Suprapubic skin (tissue), 4 donors: ENCODE data around the gene FUT1. TPM values are rescaled to one million over a fixed set of nuclear protein-coding genes. Genes with fewer than 3 reads are reported as not detected.

Experiments
- DNase-seq, 2 donors: peaks; one replicate each; pipeline ENCODE4 v3.0.0-alpha.2; 2019; ENCODE audit warnings: low spot score in 2 of 2
- H3K27ac ChIP-seq: fragments of 200-600 bp; sonication (generic); one replicate; pipeline ENCODE4 v1.5.1; 2019
- H3K27me3 ChIP-seq: fragments of 200-600 bp; sonication (generic); one replicate; pipeline ENCODE4 v1.5.1; 2019
- H3K36me3 ChIP-seq: fragments of 200-600 bp; sonication (generic); one replicate; pipeline ENCODE4 v1.5.1; 2019
- H3K4me1 ChIP-seq: fragments of 200-600 bp; sonication (generic); one replicate; pipeline ENCODE4 v1.5.1; 2019
- H3K4me3 ChIP-seq: fragments of 200-600 bp; sonication (generic); one replicate; pipeline ENCODE4 v1.5.1; 2019; ENCODE audit warnings: mild to moderate bottlenecking
- H3K9me3 ChIP-seq: fragments of 200-600 bp; sonication (generic); one replicate; pipeline ENCODE4 v1.5.1; 2019
- CTCF ChIP-seq, 2 donors: fragments of 200-600 bp in 1 of 2; fragments of 450-650 bp in 1 of 2; sonication (generic) in 1 of 2; IDR thresholded peaks; one replicate each; pipeline ENCODE4 v1.5.1; 2016 to 2019; ENCODE audit warnings: antibody characterized with exemption in 2 of 2, mild to moderate bottlenecking in 1 of 2, moderate library complexity in 1 of 2
- EP300 ChIP-seq: sonication (generic); formaldehyde crosslinking; IDR thresholded peaks from one replicate; pipeline ENCODE4 v1.6.1; 2017; ENCODE audit warnings: antibody characterized with exemption
- POLR2A ChIP-seq, 2 donors: fragments of 450-650 bp; IDR thresholded peaks; one replicate each; pipeline ENCODE4 v1.6.1; 2017; ENCODE audit warnings: antibody characterized with exemption in 2 of 2, mild to moderate bottlenecking in 2 of 2, moderate library complexity in 2 of 2
- POLR2AphosphoS5 ChIP-seq, 3 donors: sonication (generic); formaldehyde crosslinking; IDR thresholded peaks; one replicate each; pipeline ENCODE4 v1.6.1; 2017; ENCODE audit warnings: antibody characterized with exemption in 3 of 3
- WGBS: methylation state at CpG from one replicate; pipeline ENCODE4 v1.1.5; 2018; 5-methylcytosine and 5-hydroxymethylcytosine counted together
- total RNA-seq, 4 donors: library from RNA; depleted of rRNA; stranded (reverse); fragments of >200 nt; gene quantifications; one replicate each; pipeline ENCODE4 v1.1.0, GENCODE V29; 2016

FUT1 gene
- total RNA-seq, 4 donors from 2014 or later = 1.2 to 3.9 (median 2.6) TPM

DNA sequence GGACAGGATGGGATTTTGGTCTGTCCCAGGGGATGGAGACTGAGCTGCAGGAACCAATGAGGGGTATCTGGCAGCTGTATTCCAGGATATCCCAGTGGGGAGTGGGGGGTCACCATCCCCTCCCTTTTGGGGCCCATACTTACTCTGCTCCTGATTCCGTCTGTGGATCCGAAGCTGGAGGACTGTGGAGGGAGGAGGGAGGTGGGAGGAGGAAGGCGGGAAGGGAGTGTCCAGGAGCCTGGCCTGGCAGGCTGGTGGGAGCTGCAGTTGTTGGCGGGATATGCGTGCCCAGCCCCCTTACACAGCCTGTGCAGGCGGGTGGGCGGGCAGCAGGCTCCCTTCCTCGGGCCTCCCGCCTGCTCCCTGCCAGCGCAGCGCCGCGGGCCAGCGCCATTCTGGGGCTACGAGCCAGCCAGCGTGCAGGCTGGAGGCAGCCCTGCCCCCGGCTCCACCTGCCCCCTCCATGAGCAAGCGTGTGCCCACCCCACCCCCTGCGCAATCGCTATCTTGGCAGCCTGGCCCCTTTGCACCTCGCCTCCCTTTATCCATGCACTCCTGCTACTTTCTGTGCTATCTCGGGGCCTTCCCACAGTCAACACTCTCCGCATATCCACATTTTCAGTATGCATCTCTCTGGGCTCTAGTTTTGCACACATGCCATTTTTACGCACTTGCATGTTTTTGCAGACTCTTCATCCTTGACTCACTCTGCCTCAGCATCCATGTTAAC lies 35.7 kb downstream of the FUT1 start:
- no peak for DNase-seq
- peak overlapping the region; percentile 4 for H3K4me3 ChIP-seq
- TF ChIP-seq EP300 (no peak), POLR2AphosphoS5 (IDR thresholded peaks at IDR 0.05) (no peak)
- peaks cover 54% of the 10 kb centered on the region for H3K4me1 ChIP-seq
- peak overlapping the region; percentile 66 for H3K27ac ChIP-seq
- WGBS = 17% methylated on average over 11 of the region's 24 CpGs
- no peaks in the 10 kb centered on the region for H3K27me3 ChIP-seq
- H3K9me3 ChIP-seq = no peaks in the 10 kb centered on the region
- no peaks in the 10 kb centered on the region for H3K36me3 ChIP-seq

DNA sequence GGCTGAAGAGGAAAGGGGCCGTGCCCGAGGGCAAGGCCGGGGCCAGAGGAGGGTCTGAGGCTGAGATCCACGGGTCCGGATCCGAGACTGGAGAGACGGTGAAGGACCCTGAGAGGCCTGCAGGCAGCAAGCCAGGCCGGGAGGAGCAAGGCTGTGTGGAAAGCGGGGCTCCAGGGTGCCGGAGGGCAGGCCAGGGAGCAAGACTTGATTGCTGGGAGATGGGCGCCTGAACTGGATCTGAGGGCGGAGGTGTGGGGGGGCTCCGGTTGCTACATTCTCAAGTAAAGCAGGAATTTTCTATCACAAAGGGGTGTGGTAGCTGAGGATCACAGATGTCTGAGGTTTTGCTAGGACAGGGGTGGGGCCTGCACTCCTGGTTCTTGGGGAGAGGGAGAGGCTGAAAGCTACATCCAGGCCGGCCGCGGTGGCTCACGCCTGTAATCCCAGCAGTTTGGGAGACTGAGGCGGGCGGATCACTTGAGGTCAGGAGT lies 36.7 kb downstream of the FUT1 start:
- H3K27me3 ChIP-seq = no peaks in the 10 kb centered on the region
- TF ChIP-seq CTCF (IDR thresholded peaks at IDR 0.05) = no peak
- no peak for TF ChIP-seq POLR2A (IDR thresholded peaks at IDR 0.05)
- TF ChIP-seq POLR2AphosphoS5 (IDR thresholded peaks at IDR 0.05) = no peak
- TF ChIP-seq EP300 = no peak
- peak overlapping the region; percentile 66 for H3K27ac ChIP-seq
- H3K9me3 ChIP-seq = no peaks in the 10 kb centered on the region
- DNase-seq = peak in 1 of 2 donors; percentile 75
- no peaks in the 10 kb centered on the region for H3K36me3 ChIP-seq
- H3K4me3 ChIP-seq = peak overlapping the region; percentile 56
- peaks cover 51% of the 10 kb centered on the region for H3K4me1 ChIP-seq
- WGBS = 39% methylated on average over 17 of the region's 19 CpGs

GRCh38 chr19:48714759-48715675 lies 37.4 kb downstream of the FUT1 start:
- H3K27me3 ChIP-seq = no peaks in the 10 kb centered on the region
- H3K4me3 ChIP-seq = peak overlapping the region; percentile 56
- DNase-seq = peak in 1 of 2 donors; percentile 76
- WGBS = 41% methylated on average over 26 of the region's 26 CpGs
- H3K36me3 ChIP-seq = no peaks in the 10 kb centered on the region
- TF ChIP-seq CTCF (IDR thresholded peaks at IDR 0.05) (no peak), EP300 (no peak), POLR2A (IDR thresholded peaks at IDR 0.05) (no peak), POLR2AphosphoS5 (IDR thresholded peaks at IDR 0.05) (no peak)
- H3K4me1 ChIP-seq = peaks cover 46% of the 10 kb centered on the region
- H3K27ac ChIP-seq = peak overlapping the region; percentile 66
- H3K9me3 ChIP-seq = no peaks in the 10 kb centered on the region

DNA sequence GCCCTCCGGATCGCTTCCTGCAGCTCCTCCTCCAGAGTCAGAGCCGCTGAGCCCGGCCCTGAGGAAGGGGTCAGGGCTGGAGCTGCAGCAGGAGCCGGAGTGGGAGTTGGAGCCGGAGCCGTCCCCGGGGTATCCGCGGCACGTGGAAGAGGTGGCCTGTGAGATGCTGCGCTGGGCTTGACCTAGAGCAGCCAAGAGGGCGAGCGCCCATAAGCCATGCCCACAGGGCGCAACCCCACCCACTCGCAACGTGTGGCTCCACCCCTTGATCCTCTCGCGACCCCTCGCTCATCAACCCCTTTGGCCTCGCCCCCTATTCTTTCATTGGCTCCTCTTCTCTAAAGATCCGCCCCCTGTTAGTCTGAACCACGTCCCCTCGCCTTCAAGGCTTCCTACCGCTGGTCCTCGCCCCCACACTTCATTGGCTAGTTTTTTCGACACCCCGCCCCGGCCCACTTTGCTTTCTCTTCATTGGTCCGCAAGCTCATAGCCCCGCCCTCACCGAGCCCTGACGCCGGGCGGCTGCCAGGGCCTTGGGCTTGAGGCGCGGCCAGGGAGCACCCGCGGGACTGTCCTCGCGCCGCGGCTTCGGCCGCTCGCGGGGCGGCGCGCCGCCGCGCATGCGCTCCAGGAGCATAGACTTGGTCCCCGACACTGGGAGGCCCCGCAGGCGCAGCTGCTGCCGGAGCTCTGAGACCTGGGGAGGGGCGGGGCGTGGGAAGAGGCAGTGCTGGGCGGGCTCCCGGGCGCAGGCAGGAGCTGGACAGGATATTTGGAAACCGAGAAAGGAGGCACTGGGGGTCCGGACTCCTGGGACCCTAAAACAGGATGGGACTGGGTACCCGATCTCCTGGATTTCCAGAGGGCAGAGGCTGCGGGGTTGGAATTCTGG lies 38.3 kb downstream of the FUT1 start:
- under 1% methylated on average over 37 of the region's 67 CpGs for WGBS
- H3K27me3 ChIP-seq = no peaks in the 10 kb centered on the region
- peak overlapping the region; percentile 66 for H3K27ac ChIP-seq
- peak overlapping the region; percentile 56 for H3K4me3 ChIP-seq
- no peak for TF ChIP-seq POLR2AphosphoS5 (IDR thresholded peaks at IDR 0.05)
- TF ChIP-seq POLR2A (IDR thresholded peaks at IDR 0.05) = no peak
- no peak for TF ChIP-seq EP300
- no peak for TF ChIP-seq CTCF (IDR thresholded peaks at IDR 0.05)
- no peaks in the 10 kb centered on the region for H3K36me3 ChIP-seq
- peaks cover 40% of the 10 kb centered on the region for H3K4me1 ChIP-seq
- no peaks in the 10 kb centered on the region for H3K9me3 ChIP-seq
- DNase-seq = peak; percentile 99 to 100
